ENCODE data around the gene PDP2. TPM values are rescaled to one million over a fixed set of nuclear protein-coding genes. Genes with fewer than 3 reads are reported as not detected.

The PDP2 gene
- total RNA-seq = 18.0 and 22.7 TPM in 2 replicates
- long read RNA-seq, full-length matches to known transcripts = 9 of 16 reads
- long read RNA-seq, partial matches to known transcripts = 1 of 16 reads
- long read RNA-seq, other reads (novel, unspliced or antisense) = 6 of 16 reads

- no peaks in the 10 kb centered on the region for H3K36me3 Mint-ChIP-seq (ENCODE audit: low read depth)
- peaks cover 33% of the 10 kb centered on the region for H3K4me1 Mint-ChIP-seq
- no peak for TF ChIP-seq CTCF (conservative IDR thresholded peaks at IDR 0.05)
- H3K4me3 Mint-ChIP-seq = peak within 1 kb of the TSS; percentile 100
- peak; percentile 96 for DNase-seq (ENCODE audit: low read depth, low spot score)
- no peaks in the 10 kb centered on the region for H3K27me3 Mint-ChIP-seq (ENCODE audit: low read depth)
- peak within 1 kb of the TSS; percentile 92 for H3K27ac Mint-ChIP-seq (ENCODE audit: unreplicated experiment)
- no peaks in the 10 kb centered on the region for H3K9me3 Mint-ChIP-seq
Observed at GRCh38 chr16:66880288-66881013, at the start of gene PDP2. PDP2 (plus strand) TSS chr16:66880515; CDS start chr16:66884285, 3,770 bp downstream.

- Mint-ChIP-seq H3K4me3 (peak overlapping the region; percentile 60), H3K9me3 (no peaks in the 10 kb centered on the region), H3K36me3 (ENCODE audit: low read depth) (peaks cover 4% of the 10 kb centered on the region), H3K4me1 (peaks cover 18% of the 10 kb centered on the region), H3K27me3 (ENCODE audit: low read depth) (peaks cover 28% of the 10 kb centered on the region), H3K27ac (ENCODE audit: unreplicated experiment) (no peak overlapping the region)
- DNase-seq (ENCODE audit: low read depth, low spot score) = no peak
- TF ChIP-seq CTCF (conservative IDR thresholded peaks at IDR 0.05) = no peak
Observed at GRCh38 chr16:66832190-66832589, 48.1 kb upstream of the PDP2 start.

GRCh38 chr16:66832661-66833305 lies 47.5 kb upstream of the PDP2 start:
- Mint-ChIP-seq H3K9me3 (no peaks in the 10 kb centered on the region), H3K36me3 (ENCODE audit: low read depth) (peaks cover under 1% of the 10 kb centered on the region), H3K4me3 (peak overlapping the region; percentile 60), H3K4me1 (peaks cover 15% of the 10 kb centered on the region), H3K27me3 (ENCODE audit: low read depth) (peaks cover 33% of the 10 kb centered on the region), H3K27ac (ENCODE audit: unreplicated experiment) (no peak overlapping the region)
- no peak for DNase-seq (ENCODE audit: low read depth, low spot score)
- no peak for TF ChIP-seq CTCF (conservative IDR thresholded peaks at IDR 0.05)

GRCh38 chr16:66834746-66835145 lies 45.6 kb upstream of the PDP2 start:
- Mint-ChIP-seq H3K4me1 (peaks cover 1% of the 10 kb centered on the region), H3K36me3 (ENCODE audit: low read depth) (no peaks in the 10 kb centered on the region), H3K9me3 (peaks cover 5% of the 10 kb centered on the region), H3K4me3 (no peak overlapping the region), H3K27me3 (ENCODE audit: low read depth) (peaks cover 51% of the 10 kb centered on the region), H3K27ac (ENCODE audit: unreplicated experiment) (no peak overlapping the region)
- DNase-seq (ENCODE audit: low read depth, low spot score) = no peak
- no peak for TF ChIP-seq CTCF (conservative IDR thresholded peaks at IDR 0.05)

GRCh38 chr16:66840883-66841282 lies 39.4 kb upstream of the PDP2 start:
- Mint-ChIP-seq H3K4me3 (no peak overlapping the region), H3K9me3 (peaks cover 5% of the 10 kb centered on the region), H3K27ac (ENCODE audit: unreplicated experiment) (no peak overlapping the region), H3K27me3 (ENCODE audit: low read depth) (peaks cover 85% of the 10 kb centered on the region), H3K4me1 (no peaks in the 10 kb centered on the region), H3K36me3 (ENCODE audit: low read depth) (no peaks in the 10 kb centered on the region)
- no peak for DNase-seq (ENCODE audit: low read depth, low spot score)
- TF ChIP-seq CTCF (conservative IDR thresholded peaks at IDR 0.05) = no peak
